ENCODE measurements around the gene ATP1B3. TPM values are rescaled to one million over a fixed set of nuclear protein-coding genes. Genes with fewer than 3 reads are reported as not detected.
"Not testable (repeated sequence)": the region's sequence is repeated elsewhere in the genome, so short reads cannot be mapped to it uniquely, and the experiment has no call there.

Gene ATP1B3
- total RNA-seq, 1 donor from 2014 or later = 248 TPM

GRCh38 chr3:141844812-141845211, 31.6 kb upstream of the ATP1B3 start:
- H3K9me3 ChIP-seq (ENCODE audit: insufficient read depth, low read depth, low read length) = no peaks in the 10 kb centered on the region
- H3K4me3 ChIP-seq (ENCODE audit: insufficient read depth, low read depth, low read length) = no peak overlapping the region
- H3K4me2 ChIP-seq (ENCODE audit: low read length) = no peak overlapping the region
- no peaks in the 10 kb centered on the region for H3K9me3 Mint-ChIP-seq (ENCODE audit: unreplicated experiment)
- H3K36me3 ChIP-seq (ENCODE audit: insufficient read depth, low read length) = no peaks in the 10 kb centered on the region
- no peaks in the 10 kb centered on the region for H4K20me1 ChIP-seq (ENCODE audit: insufficient read depth, low read length)
- H3K79me2 ChIP-seq (ENCODE audit: insufficient read depth, low read length) = no peaks in the 10 kb centered on the region
- no peak for DNase-seq (ENCODE audit: low read depth)
- H3K27me3 ChIP-seq (ENCODE audit: insufficient read depth, low read length) = no peaks in the 10 kb centered on the region
- H3K27ac Mint-ChIP-seq (ENCODE audit: unreplicated experiment) = no peak overlapping the region
- no peak overlapping the region for H3K4me3 Mint-ChIP-seq (ENCODE audit: unreplicated experiment)
- no peak overlapping the region for H3K27ac ChIP-seq (ENCODE audit: low read depth, low read length)
- peaks cover 8% of the 10 kb centered on the region for H3K4me1 Mint-ChIP-seq (ENCODE audit: low read depth, unreplicated experiment)
- peaks cover 11% of the 10 kb centered on the region for H3K4me1 ChIP-seq (ENCODE audit: insufficient read depth, low read length)
- H3K27me3 Mint-ChIP-seq (ENCODE audit: low read depth, unreplicated experiment) = no peaks in the 10 kb centered on the region
- no peak overlapping the region for H2AFZ ChIP-seq (ENCODE audit: low read depth, low read length)
- TF ChIP-seq EZH2 (IDR thresholded peaks at IDR 0.05; ENCODE audit: insufficient read depth, low read length) (no peak), CTCF (IDR thresholded peaks at IDR 0.05; ENCODE audit: insufficient read depth, low read depth, low read length) (no peak)
- no peak overlapping the region for H3K9ac ChIP-seq (ENCODE audit: low read length)
- FAIRE-seq = no peak
- peaks cover 2% of the 10 kb centered on the region for H3K36me3 Mint-ChIP-seq (ENCODE audit: low read depth, unreplicated experiment)

- no peaks in the 10 kb centered on the region for H3K9me3 ChIP-seq (ENCODE audit: insufficient read depth, low read depth, low read length)
- TF ChIP-seq CTCF (IDR thresholded peaks at IDR 0.05; ENCODE audit: insufficient read depth, low read depth, low read length) (no peak), EZH2 (IDR thresholded peaks at IDR 0.05; ENCODE audit: insufficient read depth, low read length) (no peak)
- no peaks in the 10 kb centered on the region for H3K79me2 ChIP-seq (ENCODE audit: insufficient read depth, low read length)
- Mint-ChIP-seq H3K4me3 (ENCODE audit: unreplicated experiment) (no peak overlapping the region), H3K27me3 (ENCODE audit: low read depth, unreplicated experiment) (no peaks in the 10 kb centered on the region), H3K9me3 (ENCODE audit: unreplicated experiment) (no peaks in the 10 kb centered on the region), H3K27ac (ENCODE audit: unreplicated experiment) (no peak overlapping the region), H3K4me1 (ENCODE audit: low read depth, unreplicated experiment) (peaks cover 8% of the 10 kb centered on the region), H3K36me3 (ENCODE audit: low read depth, unreplicated experiment) (peaks cover 2% of the 10 kb centered on the region)
- peaks cover 10% of the 10 kb centered on the region for H3K4me1 ChIP-seq (ENCODE audit: insufficient read depth, low read length)
- no peaks in the 10 kb centered on the region for H4K20me1 ChIP-seq (ENCODE audit: insufficient read depth, low read length)
- no peak for FAIRE-seq
- H3K36me3 ChIP-seq (ENCODE audit: insufficient read depth, low read length) = no peaks in the 10 kb centered on the region
- no peak overlapping the region for H3K4me2 ChIP-seq (ENCODE audit: low read length)
- H3K27me3 ChIP-seq (ENCODE audit: insufficient read depth, low read length) = no peaks in the 10 kb centered on the region
- DNase-seq (ENCODE audit: low read depth) = no peak
- H3K4me3 ChIP-seq (ENCODE audit: insufficient read depth, low read depth, low read length) = no peak overlapping the region
- no peak overlapping the region for H2AFZ ChIP-seq (ENCODE audit: low read depth, low read length)
- no peak overlapping the region for H3K9ac ChIP-seq (ENCODE audit: low read length)
- H3K27ac ChIP-seq (ENCODE audit: low read depth, low read length) = no peak overlapping the region
These were observed 30.9 kb upstream of the ATP1B3 start for GRCh38 chr3:141845407-141846049.

- Histone ChIP-seq H3K4me3 (ENCODE audit: insufficient read depth, low read depth, low read length) (no peak overlapping the region), H2AFZ (ENCODE audit: low read depth, low read length) (no peak overlapping the region), H3K9ac (ENCODE audit: low read length) (no peak overlapping the region), H3K79me2 (ENCODE audit: insufficient read depth, low read length) (no peaks in the 10 kb centered on the region), H3K27me3 (ENCODE audit: insufficient read depth, low read length) (no peaks in the 10 kb centered on the region), H3K9me3 (ENCODE audit: insufficient read depth, low read depth, low read length) (no peaks in the 10 kb centered on the region), H3K4me1 (ENCODE audit: insufficient read depth, low read length) (peaks cover 4% of the 10 kb centered on the region), H3K27ac (ENCODE audit: low read depth, low read length) (no peak overlapping the region), H4K20me1 (ENCODE audit: insufficient read depth, low read length) (no peaks in the 10 kb centered on the region), H3K4me2 (ENCODE audit: low read length) (no peak overlapping the region), H3K36me3 (ENCODE audit: insufficient read depth, low read length) (no peaks in the 10 kb centered on the region)
- Mint-ChIP-seq H3K4me3 (ENCODE audit: unreplicated experiment) (no peak overlapping the region), H3K27me3 (ENCODE audit: low read depth, unreplicated experiment) (no peaks in the 10 kb centered on the region), H3K9me3 (ENCODE audit: unreplicated experiment) (no peaks in the 10 kb centered on the region), H3K27ac (ENCODE audit: unreplicated experiment) (no peak overlapping the region), H3K36me3 (ENCODE audit: low read depth, unreplicated experiment) (peaks cover 2% of the 10 kb centered on the region), H3K4me1 (ENCODE audit: low read depth, unreplicated experiment) (peaks cover 4% of the 10 kb centered on the region)
- TF ChIP-seq CTCF (IDR thresholded peaks at IDR 0.05; ENCODE audit: insufficient read depth, low read depth, low read length) (no peak), EZH2 (IDR thresholded peaks at IDR 0.05; ENCODE audit: insufficient read depth, low read length) (no peak)
- no peak for DNase-seq (ENCODE audit: low read depth)
- no peak for FAIRE-seq
These were observed 30.4 kb upstream of the ATP1B3 start for GRCh38 chr3:141846050-141846433.

- H3K27me3 ChIP-seq (ENCODE audit: insufficient read depth, low read length); H3K4me2 ChIP-seq (ENCODE audit: low read length); H3K36me3 Mint-ChIP-seq (ENCODE audit: low read depth, unreplicated experiment); H3K36me3 ChIP-seq (ENCODE audit: insufficient read depth, low read length); H3K79me2 ChIP-seq (ENCODE audit: insufficient read depth, low read length); H3K4me1 Mint-ChIP-seq (ENCODE audit: low read depth, unreplicated experiment); H4K20me1 ChIP-seq (ENCODE audit: insufficient read depth, low read length); FAIRE-seq; H3K4me3 Mint-ChIP-seq (ENCODE audit: unreplicated experiment); H3K27ac ChIP-seq (ENCODE audit: low read depth, low read length); H3K9me3 ChIP-seq (ENCODE audit: insufficient read depth, low read depth, low read length); H2AFZ ChIP-seq (ENCODE audit: low read depth, low read length); H3K27ac Mint-ChIP-seq (ENCODE audit: unreplicated experiment); DNase-seq (ENCODE audit: low read depth); H3K9me3 Mint-ChIP-seq (ENCODE audit: unreplicated experiment); H3K4me1 ChIP-seq (ENCODE audit: insufficient read depth, low read length); H3K27me3 Mint-ChIP-seq (ENCODE audit: low read depth, unreplicated experiment); H3K9ac ChIP-seq (ENCODE audit: low read length); H3K4me3 ChIP-seq (ENCODE audit: insufficient read depth, low read depth, low read length): not testable (repeated sequence)
These were observed 28.2 kb upstream of the ATP1B3 start for GRCh38 chr3:141848159-141848748.
